ENCODE data around the gene HBG1. TPM values are rescaled to one million over a fixed set of nuclear protein-coding genes. Genes with fewer than 3 reads are reported as not detected.

The HBG1 gene
- total and polyA plus RNA-seq, 2 donors from 2014 or later: not detected

DNA sequence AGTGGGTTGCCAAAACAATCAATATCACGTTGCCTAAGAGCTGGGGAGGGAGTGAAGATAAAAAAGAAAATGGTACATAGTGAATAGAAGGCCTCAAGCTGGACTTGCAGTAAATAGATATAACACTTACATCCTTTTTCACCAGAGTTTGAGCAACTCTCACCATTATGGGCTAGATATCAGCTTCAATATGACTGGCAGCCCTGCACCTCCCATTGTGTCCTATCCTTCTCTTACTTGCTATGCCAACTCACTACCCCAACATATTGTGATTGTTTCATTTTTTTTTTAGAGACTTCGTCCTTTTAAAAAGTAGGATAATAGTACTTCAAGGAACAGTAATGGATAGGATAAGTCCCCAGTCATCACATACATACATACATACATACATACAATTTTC is 7.4 kb downstream of the HBG1 start:
- Histone ChIP-seq H3K36me3 (ENCODE audit: control insufficient read depth in 2 of 3, insufficient read depth in 3 of 3, low read length in 3 of 3) (no peaks in the 10 kb centered on the region), H3K4me3 (ENCODE audit: low read length in 3 of 3) (no peak overlapping the region), H3K9ac (ENCODE audit: low read length in 3 of 3) (no peak overlapping the region), H3K9me3 (ENCODE audit: control insufficient read depth in 2 of 3, insufficient read depth in 1 of 3, low read length in 3 of 3) (no peaks in the 10 kb centered on the region), H3K27ac (ENCODE audit: low read depth in 2 of 2, low read length in 2 of 2) (no peak overlapping the region), H3K27me3 (ENCODE audit: control insufficient read depth, insufficient read depth, low read length) (no peaks in the 10 kb centered on the region), H3K4me1 (ENCODE audit: control insufficient read depth in 2 of 3, insufficient read depth in 2 of 3, low read depth in 1 of 3, low read length in 3 of 3) (no peaks in the 10 kb centered on the region)
- TF ChIP-seq, protein P1, sequence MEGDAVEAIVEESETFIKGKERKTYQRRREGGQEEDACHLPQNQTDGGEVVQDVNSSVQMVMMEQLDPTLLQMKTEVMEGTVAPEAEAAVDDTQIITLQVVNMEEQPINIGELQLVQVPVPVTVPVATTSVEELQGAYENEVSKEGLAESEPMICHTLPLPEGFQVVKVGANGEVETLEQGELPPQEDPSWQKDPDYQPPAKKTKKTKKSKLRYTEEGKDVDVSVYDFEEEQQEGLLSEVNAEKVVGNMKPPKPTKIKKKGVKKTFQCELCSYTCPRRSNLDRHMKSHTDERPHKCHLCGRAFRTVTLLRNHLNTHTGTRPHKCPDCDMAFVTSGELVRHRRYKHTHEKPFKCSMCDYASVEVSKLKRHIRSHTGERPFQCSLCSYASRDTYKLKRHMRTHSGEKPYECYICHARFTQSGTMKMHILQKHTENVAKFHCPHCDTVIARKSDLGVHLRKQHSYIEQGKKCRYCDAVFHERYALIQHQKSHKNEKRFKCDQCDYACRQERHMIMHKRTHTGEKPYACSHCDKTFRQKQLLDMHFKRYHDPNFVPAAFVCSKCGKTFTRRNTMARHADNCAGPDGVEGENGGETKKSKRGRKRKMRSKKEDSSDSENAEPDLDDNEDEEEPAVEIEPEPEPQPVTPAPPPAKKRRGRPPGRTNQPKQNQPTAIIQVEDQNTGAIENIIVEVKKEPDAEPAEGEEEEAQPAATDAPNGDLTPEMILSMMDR (IDR thresholded peaks at IDR 0.05; ENCODE audit: borderline replicate concordance, extremely low read depth, insufficient read depth): no peak
- DNase-seq (no peak), FAIRE-seq (no peak)
- intact Hi-C loops (cut with DNase I): no loop called here

- Histone ChIP-seq H3K4me1 (ENCODE audit: control insufficient read depth in 2 of 3, insufficient read depth in 2 of 3, low read depth in 1 of 3, low read length in 3 of 3) (no peaks in the 10 kb centered on the region), H3K27me3 (ENCODE audit: control insufficient read depth, insufficient read depth, low read length) (no peaks in the 10 kb centered on the region), H3K9me3 (ENCODE audit: control insufficient read depth in 2 of 3, insufficient read depth in 1 of 3, low read length in 3 of 3) (no peaks in the 10 kb centered on the region), H3K4me3 (ENCODE audit: low read length in 3 of 3) (no peak overlapping the region), H3K27ac (ENCODE audit: low read depth in 2 of 2, low read length in 2 of 2) (no peak overlapping the region), H3K36me3 (ENCODE audit: control insufficient read depth in 2 of 3, insufficient read depth in 3 of 3, low read length in 3 of 3) (no peaks in the 10 kb centered on the region), H3K9ac (ENCODE audit: low read length in 3 of 3) (no peak overlapping the region)
- intact Hi-C loops (cut with DNase I): no loop called here
- TF ChIP-seq, protein P1 (IDR thresholded peaks at IDR 0.05; ENCODE audit: borderline replicate concordance, extremely low read depth, insufficient read depth): no peak
- DNase-seq: no peak
- no peak for FAIRE-seq
These were observed 8.2 kb downstream of the HBG1 start for GRCh38 chr11:5241458-5241857.

- Histone ChIP-seq H3K27ac (ENCODE audit: low read depth in 2 of 2, low read length in 2 of 2) (no peak overlapping the region), H3K27me3 (ENCODE audit: control insufficient read depth, insufficient read depth, low read length) (no peaks in the 10 kb centered on the region), H3K4me3 (ENCODE audit: low read length in 3 of 3) (no peak overlapping the region), H3K9ac (ENCODE audit: low read length in 3 of 3) (no peak overlapping the region), H3K4me1 (ENCODE audit: control insufficient read depth in 2 of 3, insufficient read depth in 2 of 3, low read depth in 1 of 3, low read length in 3 of 3) (no peaks in the 10 kb centered on the region), H3K9me3 (ENCODE audit: control insufficient read depth in 2 of 3, insufficient read depth in 1 of 3, low read length in 3 of 3) (no peaks in the 10 kb centered on the region), H3K36me3 (ENCODE audit: control insufficient read depth in 2 of 3, insufficient read depth in 3 of 3, low read length in 3 of 3) (no peaks in the 10 kb centered on the region)
- TF ChIP-seq, protein P1 (IDR thresholded peaks at IDR 0.05; ENCODE audit: borderline replicate concordance, extremely low read depth, insufficient read depth): no peak
- intact Hi-C loops (cut with DNase I): no loop called here
- no peak for FAIRE-seq
- DNase-seq: no peak
These were observed 9.2 kb downstream of the HBG1 start for GRCh38 chr11:5240458-5240857.

- Histone ChIP-seq H3K36me3 (ENCODE audit: control insufficient read depth in 2 of 3, insufficient read depth in 3 of 3, low read length in 3 of 3) (no peaks in the 10 kb centered on the region), H3K9me3 (ENCODE audit: control insufficient read depth in 2 of 3, insufficient read depth in 1 of 3, low read length in 3 of 3) (no peaks in the 10 kb centered on the region), H3K4me3 (ENCODE audit: low read length in 3 of 3) (no peak overlapping the region), H3K27ac (ENCODE audit: low read depth in 2 of 2, low read length in 2 of 2) (no peak overlapping the region), H3K9ac (ENCODE audit: low read length in 3 of 3) (no peak overlapping the region), H3K4me1 (ENCODE audit: control insufficient read depth in 2 of 3, insufficient read depth in 2 of 3, low read depth in 1 of 3, low read length in 3 of 3) (no peaks in the 10 kb centered on the region), H3K27me3 (ENCODE audit: control insufficient read depth, insufficient read depth, low read length) (no peaks in the 10 kb centered on the region)
- intact Hi-C loops (cut with DNase I): no loop called here
- FAIRE-seq (no peak), DNase-seq (no peak)
- TF ChIP-seq, protein P1 (IDR thresholded peaks at IDR 0.05; ENCODE audit: borderline replicate concordance, extremely low read depth, insufficient read depth): no peak
These were observed 9.6 kb downstream of the HBG1 start for GRCh38 chr11:5240056-5240455.
